HepG2 (cell line): ENCODE data around the gene MCF2L. TPM values are rescaled to one million over a fixed set of nuclear protein-coding genes. Genes with fewer than 3 reads are reported as not detected.

Experiments used
- CC2D1A ChIP-seq: sonication (generic); formaldehyde crosslinking; IDR thresholded peaks from 2 replicates; pipeline ENCODE4 v1.8.1; 2023; ENCODE audit warnings: mild to moderate bottlenecking, missing genetic modification reagents
- ETV6 ChIP-seq: sonication (generic); formaldehyde crosslinking; conservative IDR thresholded peaks from 2 replicates; pipeline ENCODE4 v1.4.0; 2020; ENCODE audit warnings: missing genetic modification reagents
- FOXP1 ChIP-seq, 2 experiments: fragments of 450-650 bp in 1 of 2; IDR thresholded peaks; 2 replicates each; pipeline ENCODE4 v1.6.1; 2017 to 2018; ENCODE audit warnings: antibody characterized with exemption in 1 of 2
- GZF1 ChIP-seq: sonication (generic); formaldehyde crosslinking; IDR thresholded peaks from 2 replicates; pipeline ENCODE4 v1.5.1; 2020; ENCODE audit warnings: mild to moderate bottlenecking, missing genetic modification reagents
- HMG20B ChIP-seq: conservative IDR thresholded peaks from 2 replicates; pipeline ENCODE4 v1.6.1; 2016; ENCODE audit warnings: missing genetic modification reagents, missing compliant biosample characterization
- PHF8 ChIP-seq: sonication (generic); formaldehyde crosslinking; IDR thresholded peaks from 2 replicates; pipeline ENCODE4 v1.5.0; 2020; ENCODE audit warnings: missing genetic modification reagents
- POLR2A ChIP-seq, 2 experiments: IDR thresholded peaks; 2 replicates each; pipeline ENCODE4 v1.6.1; 2011; ENCODE audit warnings: low read depth in 2 of 2, low read length in 2 of 2, mild to moderate bottlenecking in 1 of 2, moderate library complexity in 1 of 2; ENCODE audit not compliant: insufficient read depth in 1 of 2
- SAP130 ChIP-seq: IDR thresholded peaks from 2 replicates; pipeline ENCODE4 v1.6.1; 2016; ENCODE audit warnings: low read depth
- SIX4 ChIP-seq: sonication (generic); formaldehyde crosslinking; IDR thresholded peaks from 2 replicates; pipeline ENCODE4 v1.4.0; 2020; ENCODE audit warnings: missing genetic modification reagents
- SNAPC5 ChIP-seq: sonication (generic); formaldehyde crosslinking; IDR thresholded peaks from 2 replicates; pipeline ENCODE4 v1.8.1; 2023; ENCODE audit warnings: mild to moderate bottlenecking, missing genetic modification reagents, borderline replicate concordance
- SP140L ChIP-seq: sonication (generic); formaldehyde crosslinking; IDR thresholded peaks from 2 replicates; pipeline ENCODE4 v1.4.0; 2020; ENCODE audit warnings: missing genetic modification reagents, borderline replicate concordance
- SPEN ChIP-seq: sonication (generic); formaldehyde crosslinking; IDR thresholded peaks from 2 replicates; pipeline ENCODE4 v1.5.1; 2020; ENCODE audit warnings: low read depth, mild to moderate bottlenecking, missing genetic modification reagents
- THAP8 ChIP-seq: sonication (generic); formaldehyde crosslinking; IDR thresholded peaks from 2 replicates; pipeline ENCODE4 v1.5.1; 2020; ENCODE audit warnings: missing genetic modification reagents, mild to moderate bottlenecking, borderline replicate concordance
- TRAFD1 ChIP-seq: sonication (generic); formaldehyde crosslinking; IDR thresholded peaks from 2 replicates; pipeline ENCODE4 v1.5.1; 2020; ENCODE audit warnings: missing genetic modification reagents, mild to moderate bottlenecking, borderline replicate concordance
- TRIM24 ChIP-seq: sonication (generic); formaldehyde crosslinking; IDR thresholded peaks from 2 replicates; pipeline ENCODE4 v1.8.0; 2022; ENCODE audit warnings: mild to moderate bottlenecking, missing genetic modification reagents
- ZFAT ChIP-seq: sonication (generic); formaldehyde crosslinking; conservative IDR thresholded peaks from 2 replicates; pipeline ENCODE4 v1.8.1; 2023; ENCODE audit warnings: missing genetic modification reagents, inconsistent platforms
- ZNF260 ChIP-seq: sonication (generic); formaldehyde crosslinking; IDR thresholded peaks from 2 replicates; pipeline ENCODE4 v1.4.0; 2020; ENCODE audit warnings: missing genetic modification reagents, low read depth, mild to moderate bottlenecking, borderline replicate concordance
- ZNF468 ChIP-seq: sonication (generic); formaldehyde crosslinking; IDR thresholded peaks from 2 replicates; pipeline ENCODE4 v1.8.0; 2022; ENCODE audit warnings: mild to moderate bottlenecking, moderate library complexity, missing genetic modification reagents
- ZNF546 ChIP-seq: sonication (generic); formaldehyde crosslinking; conservative IDR thresholded peaks from 2 replicates; pipeline ENCODE4 v1.8.1; 2023; ENCODE audit warnings: mild to moderate bottlenecking, missing genetic modification reagents
- ZNF749 ChIP-seq: sonication (generic); formaldehyde crosslinking; IDR thresholded peaks from 2 replicates; pipeline ENCODE4 v1.8.0; 2022; ENCODE audit warnings: mild to moderate bottlenecking, missing genetic modification reagents, moderate library complexity, borderline replicate concordance
- ZNF781 ChIP-seq: sonication (generic); formaldehyde crosslinking; IDR thresholded peaks from 2 replicates; pipeline ENCODE4 v1.5.1; 2020; ENCODE audit warnings: borderline replicate concordance, mild to moderate bottlenecking, missing genetic modification reagents; ENCODE audit errors: not compliant biosample characterization
- ZNF816 ChIP-seq: sonication (generic); formaldehyde crosslinking; IDR thresholded peaks from 2 replicates; pipeline ENCODE4 v1.8.0; 2022; ENCODE audit warnings: missing genetic modification reagents, mild to moderate bottlenecking, borderline replicate concordance
- polyA plus RNA-seq, 8 experiments: library from polyadenylated mRNA; depleted of rRNA in 3 of 8; stranded (reverse) in 7 of 8; unstranded in 1 of 8; fragments of >200 nt; fragmentation: Illumina TruSeq in 4 of 8; extraction: Trizol in 4 of 8; gene quantifications; 2 replicates each; pipeline versions ENCODE4 v1.2.1 to v1.2.3, GENCODE V29; 2011 to 2016; ENCODE audit warnings: low read depth in 4 of 8, missing spikeins in 1 of 8, mixed read lengths in 1 of 8; ENCODE audit not compliant: insufficient read depth in 1 of 8
- total RNA-seq, 5 experiments: library from RNA; depleted of rRNA; stranded (reverse); fragments of >200 nt; fragmentation: Illumina TruSeq; extraction: Trizol; gene quantifications; 2 replicates each; pipeline ENCODE4 v1.2.3, GENCODE V29; 2016; ENCODE audit warnings: low read depth in 1 of 5
- TF ChIP-seq, protein P1 (sequence below): sonication (generic); formaldehyde crosslinking; IDR thresholded peaks from 2 replicates; pipeline ENCODE4 v1.5.0; 2020; ENCODE audit warnings: missing genetic modification reagents, mild to moderate bottlenecking, borderline replicate concordance
- TF ChIP-seq, protein P2 (sequence below): sonication (generic); formaldehyde crosslinking; IDR thresholded peaks from 2 replicates; pipeline ENCODE4 v1.4.0; 2020; ENCODE audit warnings: missing genetic modification reagents

MCF2L gene
- total and polyA plus RNA-seq, 2 of the 13 experiments (the other 11 are each of a cell fraction or from before 2014, with no cell fraction given), result 19.4 to 28.4 TPM

- TF ChIP-seq SP140L (CRISPR knock-in tag) (no peak), GZF1 (CRISPR knock-in tag) (no peak), ZNF260 (CRISPR knock-in tag) (no peak), HMG20B (CRISPR knock-in tag) (no peak), ZNF546 (no peak), THAP8 (CRISPR knock-in tag) (no peak), CC2D1A (CRISPR knock-in tag) (no peak), ETV6 (CRISPR knock-in tag) (0 out of 2 replicates have a peak, but pooled peaks have one; percentile 10), TRAFD1 (CRISPR knock-in tag) (no peak), POLR2A (IDR thresholded peaks at IDR 0.05; ENCODE audit: insufficient read depth in 1 of 2, low read depth in 2 of 2, low read length in 2 of 2) (no peak; a peak in 1 of 4 replicates), SNAPC5 (CRISPR knock-in tag) (no peak), ZNF781 (no peak), FOXP1 (IDR thresholded peaks at IDR 0.05) (no peak), FOXP1 (CRISPR knock-in tag; IDR thresholded peaks at IDR 0.05) (no peak), SPEN (CRISPR knock-in tag) (no peak), ZNF816 (CRISPR knock-in tag) (no peak), PHF8 (CRISPR knock-in tag) (no peak), ZNF468 (CRISPR knock-in tag) (no peak), SIX4 (no peak), ZFAT (CRISPR knock-in tag) (no peak), TRIM24 (no peak), ZNF749 (CRISPR knock-in tag) (no peak), SAP130 (CRISPR knock-in tag) (peak; percentile 88)
- TF ChIP-seq, protein P1, sequence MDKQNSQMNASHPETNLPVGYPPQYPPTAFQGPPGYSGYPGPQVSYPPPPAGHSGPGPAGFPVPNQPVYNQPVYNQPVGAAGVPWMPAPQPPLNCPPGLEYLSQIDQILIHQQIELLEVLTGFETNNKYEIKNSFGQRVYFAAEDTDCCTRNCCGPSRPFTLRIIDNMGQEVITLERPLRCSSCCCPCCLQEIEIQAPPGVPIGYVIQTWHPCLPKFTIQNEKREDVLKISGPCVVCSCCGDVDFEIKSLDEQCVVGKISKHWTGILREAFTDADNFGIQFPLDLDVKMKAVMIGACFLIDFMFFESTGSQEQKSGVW (CRISPR knock-in tag), result no peak
- TF ChIP-seq, protein P2, sequence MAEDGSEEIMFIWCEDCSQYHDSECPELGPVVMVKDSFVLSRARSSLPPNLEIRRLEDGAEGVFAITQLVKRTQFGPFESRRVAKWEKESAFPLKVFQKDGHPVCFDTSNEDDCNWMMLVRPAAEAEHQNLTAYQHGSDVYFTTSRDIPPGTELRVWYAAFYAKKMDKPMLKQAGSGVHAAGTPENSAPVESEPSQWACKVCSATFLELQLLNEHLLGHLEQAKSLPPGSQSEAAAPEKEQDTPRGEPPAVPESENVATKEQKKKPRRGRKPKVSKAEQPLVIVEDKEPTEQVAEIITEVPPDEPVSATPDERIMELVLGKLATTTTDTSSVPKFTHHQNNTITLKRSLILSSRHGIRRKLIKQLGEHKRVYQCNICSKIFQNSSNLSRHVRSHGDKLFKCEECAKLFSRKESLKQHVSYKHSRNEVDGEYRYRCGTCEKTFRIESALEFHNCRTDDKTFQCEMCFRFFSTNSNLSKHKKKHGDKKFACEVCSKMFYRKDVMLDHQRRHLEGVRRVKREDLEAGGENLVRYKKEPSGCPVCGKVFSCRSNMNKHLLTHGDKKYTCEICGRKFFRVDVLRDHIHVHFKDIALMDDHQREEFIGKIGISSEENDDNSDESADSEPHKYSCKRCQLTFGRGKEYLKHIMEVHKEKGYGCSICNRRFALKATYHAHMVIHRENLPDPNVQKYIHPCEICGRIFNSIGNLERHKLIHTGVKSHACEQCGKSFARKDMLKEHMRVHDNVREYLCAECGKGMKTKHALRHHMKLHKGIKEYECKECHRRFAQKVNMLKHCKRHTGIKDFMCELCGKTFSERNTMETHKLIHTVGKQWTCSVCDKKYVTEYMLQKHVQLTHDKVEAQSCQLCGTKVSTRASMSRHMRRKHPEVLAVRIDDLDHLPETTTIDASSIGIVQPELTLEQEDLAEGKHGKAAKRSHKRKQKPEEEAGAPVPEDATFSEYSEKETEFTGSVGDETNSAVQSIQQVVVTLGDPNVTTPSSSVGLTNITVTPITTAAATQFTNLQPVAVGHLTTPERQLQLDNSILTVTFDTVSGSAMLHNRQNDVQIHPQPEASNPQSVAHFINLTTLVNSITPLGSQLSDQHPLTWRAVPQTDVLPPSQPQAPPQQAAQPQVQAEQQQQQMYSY (CRISPR knock-in tag), result no peak
Measured at GRCh38 chr13:112942689-112943308, 26.2 kb upstream of the MCF2L start (continued).
